Measurements from ENCODE around the gene TSPO2.
A peak's percentile ranks its signal among the peaks of the same experiment; 100 is the strongest.

TSPO2 gene

DNA sequence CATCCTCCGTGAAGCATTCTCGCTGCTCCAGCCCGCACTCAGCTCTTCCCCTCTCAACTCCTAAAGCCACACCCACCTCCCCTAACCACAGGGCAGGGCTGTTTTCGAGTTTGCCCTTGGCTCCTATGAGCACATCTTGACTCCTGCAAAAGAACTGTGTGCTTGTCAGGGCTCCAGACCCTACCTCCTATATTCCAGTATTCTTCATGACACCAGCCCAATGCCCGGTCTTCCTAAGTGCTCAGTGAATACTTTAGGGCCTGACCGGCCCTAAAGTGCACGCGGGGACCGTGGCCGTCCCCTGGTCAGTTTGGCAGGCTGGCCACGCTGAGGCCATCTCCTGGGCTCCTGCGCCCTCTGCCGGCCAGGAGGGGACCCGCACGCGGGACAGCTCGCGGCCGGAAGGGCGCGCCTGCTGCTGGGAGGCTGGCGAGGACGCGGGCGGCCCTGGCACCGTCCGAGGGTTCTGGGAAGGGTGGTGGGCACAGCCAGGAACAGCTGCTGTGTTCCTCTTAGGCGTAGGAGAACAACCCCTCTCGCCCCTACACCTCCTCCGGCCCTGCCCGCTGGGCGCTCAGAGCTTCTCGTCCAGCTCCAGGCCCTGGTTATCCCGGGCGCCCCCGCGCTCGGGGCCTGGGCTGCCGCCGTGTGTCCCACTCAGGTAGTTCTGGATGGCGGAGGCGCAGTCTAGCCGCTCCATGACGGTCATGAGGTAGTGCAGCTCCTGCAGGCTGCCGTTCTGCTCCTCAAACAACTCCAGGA lies 14.3 kb upstream of the TSPO2 start:
- DNase-seq = peak; percentile 24 to 66 (median 47)

DNA sequence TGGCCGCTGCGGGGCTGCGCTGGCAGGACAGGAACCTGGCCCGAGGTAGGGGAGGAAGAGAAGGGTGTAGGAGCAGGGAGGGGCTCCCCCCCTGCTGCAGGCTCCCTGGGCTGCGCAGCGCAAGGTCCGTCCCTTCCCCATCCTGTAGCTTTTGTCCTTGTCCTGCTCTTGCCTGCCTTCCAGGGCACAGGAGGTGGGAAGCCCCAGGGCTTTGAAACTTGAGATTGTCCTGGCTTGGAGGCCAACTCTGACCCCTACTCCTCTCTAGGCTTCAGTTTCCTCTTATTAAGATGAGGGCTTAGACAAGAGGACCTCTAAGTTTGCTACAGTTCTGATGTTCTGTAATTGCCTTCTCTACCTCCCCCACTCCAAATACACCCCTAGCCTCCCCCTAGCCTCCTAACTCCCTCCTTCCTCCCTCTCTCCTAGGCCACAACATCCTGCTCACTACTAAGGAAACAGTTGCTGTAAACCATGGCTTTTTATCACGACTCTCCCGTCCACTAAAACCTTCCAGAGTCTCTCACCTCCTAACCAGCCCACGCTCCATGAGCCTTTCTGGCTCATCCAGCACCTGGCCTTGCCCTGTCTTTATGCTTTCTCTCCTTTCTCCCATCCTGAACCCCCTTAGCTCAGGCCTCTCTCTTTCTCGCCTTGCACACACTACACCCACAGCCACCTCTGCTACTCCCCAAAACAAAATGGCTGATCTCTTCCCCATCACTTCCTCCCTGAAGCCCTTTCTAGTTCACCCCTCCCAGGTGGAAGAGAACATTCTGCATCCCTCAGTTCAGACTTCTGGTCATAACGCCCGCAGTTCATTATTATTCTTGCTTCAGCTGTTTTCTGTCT lies 13.5 kb upstream of the TSPO2 start:
- DNase-seq = peak in 1 of 4 experiments; percentile 24

DNA sequence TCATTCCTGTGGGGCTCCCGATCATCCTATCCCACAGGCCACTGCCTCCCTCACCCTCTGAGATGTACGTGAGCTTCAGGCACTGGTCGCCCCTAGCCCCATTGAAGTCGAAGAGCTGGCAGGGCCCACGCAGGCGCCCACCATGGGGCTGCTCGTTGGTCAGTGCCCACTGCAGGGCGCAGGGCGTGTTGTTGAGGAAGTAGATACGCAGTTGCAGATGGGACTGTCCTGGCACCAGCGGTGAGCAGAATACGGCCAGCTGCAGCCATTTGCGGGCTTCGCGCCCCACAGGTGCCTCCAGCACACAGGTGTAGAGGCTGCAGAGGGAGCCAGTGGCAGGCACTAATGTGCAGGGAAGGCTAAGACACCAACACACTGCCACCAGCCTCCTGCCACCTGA lies 9.4 kb upstream of the TSPO2 start:
- DNase-seq = no peak

DNA sequence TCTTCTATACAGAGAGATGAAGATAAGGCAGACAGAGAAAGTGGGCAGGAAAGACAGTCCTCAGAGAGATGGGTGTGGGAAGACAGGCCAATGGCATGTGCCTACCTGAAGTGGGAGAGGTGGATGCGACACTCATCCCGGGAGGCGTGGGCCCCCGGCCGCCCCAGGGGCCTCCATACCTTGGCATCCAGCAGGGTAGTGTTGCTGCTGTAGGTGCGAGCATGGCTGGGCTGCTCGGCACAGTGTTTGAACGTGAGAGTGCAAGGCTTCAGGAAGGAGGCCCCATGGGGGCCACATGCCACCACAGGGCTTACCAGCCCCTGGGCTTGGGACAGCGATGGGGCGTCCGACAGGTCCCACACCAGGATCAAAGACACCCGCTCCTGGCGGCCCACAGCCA lies 8.5 kb upstream of the TSPO2 start:
- DNase-seq = no peak

DNA sequence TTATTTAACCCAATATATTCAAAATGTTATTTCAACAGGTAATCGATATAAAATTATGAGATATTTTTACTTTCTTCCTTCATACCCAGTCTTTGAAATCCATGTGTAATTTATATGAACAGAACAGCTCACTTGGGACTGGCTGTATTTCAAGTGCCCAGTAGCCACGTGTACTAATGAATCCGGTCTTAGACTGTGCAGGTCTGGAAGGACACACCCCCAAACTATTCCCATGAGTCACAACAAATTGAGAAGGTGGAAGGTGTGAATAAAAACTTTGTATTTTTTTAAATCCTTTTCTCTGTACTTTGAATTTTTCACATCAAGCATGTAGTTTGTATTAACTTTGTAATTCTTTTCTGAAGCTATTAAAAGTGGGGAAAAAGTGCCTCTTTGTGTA lies 6.1 kb upstream of the TSPO2 start:
- no peak for DNase-seq

DNA sequence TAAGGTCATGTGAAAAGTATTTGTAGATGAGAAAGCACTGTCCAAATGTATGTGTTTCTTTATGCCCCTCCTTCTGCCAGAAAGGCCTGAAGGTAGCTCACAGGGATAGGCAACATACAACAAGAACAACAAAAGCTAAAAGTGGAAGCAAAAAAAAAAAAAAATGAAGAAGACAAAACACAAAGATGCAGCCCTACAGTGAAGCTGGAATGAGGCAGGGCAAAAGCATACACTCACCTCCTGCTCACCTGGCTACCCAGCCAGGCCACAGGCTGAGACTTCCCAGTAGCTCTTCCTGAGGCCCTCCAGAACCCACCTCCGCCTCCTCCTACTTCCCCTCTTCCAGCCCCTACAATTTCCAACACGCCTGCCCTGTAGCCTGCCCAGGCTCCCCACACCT lies 5.7 kb upstream of the TSPO2 start:
- DNase-seq = no peak

DNA sequence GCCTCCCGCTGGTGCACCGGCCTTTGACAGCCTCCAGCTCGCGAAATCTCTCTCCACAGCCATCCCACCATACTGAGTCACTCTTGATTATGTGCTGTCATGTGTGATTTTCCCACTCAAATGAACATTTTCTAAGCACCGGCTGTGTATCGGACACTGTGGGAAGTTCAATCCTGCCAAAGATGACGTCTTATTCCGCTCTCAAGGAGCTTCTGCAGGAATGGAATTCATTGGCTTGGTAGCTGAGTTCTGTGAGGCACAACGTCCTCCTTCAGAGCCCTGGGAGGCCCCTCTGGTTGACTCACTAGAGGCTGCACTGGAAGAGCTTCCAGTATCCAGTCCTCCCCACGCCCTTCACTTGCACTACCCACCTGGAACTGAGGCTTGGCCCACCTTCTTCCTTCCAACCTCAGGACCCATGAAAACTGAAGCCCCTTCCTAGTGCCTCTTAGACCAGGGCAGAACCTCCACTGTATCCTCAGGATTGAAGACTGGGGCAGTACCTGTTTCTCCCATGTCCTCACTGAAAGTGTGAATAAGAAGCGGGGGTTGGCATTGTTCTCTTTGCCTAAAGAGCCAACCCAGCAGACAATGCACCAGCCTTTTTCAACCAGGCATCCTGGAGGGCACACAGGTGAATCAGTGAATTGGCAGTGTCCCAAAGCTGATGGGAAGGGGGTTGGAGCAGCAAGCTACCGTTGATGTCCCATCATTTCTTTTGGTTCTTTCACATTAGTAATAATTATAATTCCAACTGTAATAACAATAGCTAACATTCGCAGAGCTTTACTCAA lies 5.0 kb upstream of the TSPO2 start:
- no peak for DNase-seq

DNA sequence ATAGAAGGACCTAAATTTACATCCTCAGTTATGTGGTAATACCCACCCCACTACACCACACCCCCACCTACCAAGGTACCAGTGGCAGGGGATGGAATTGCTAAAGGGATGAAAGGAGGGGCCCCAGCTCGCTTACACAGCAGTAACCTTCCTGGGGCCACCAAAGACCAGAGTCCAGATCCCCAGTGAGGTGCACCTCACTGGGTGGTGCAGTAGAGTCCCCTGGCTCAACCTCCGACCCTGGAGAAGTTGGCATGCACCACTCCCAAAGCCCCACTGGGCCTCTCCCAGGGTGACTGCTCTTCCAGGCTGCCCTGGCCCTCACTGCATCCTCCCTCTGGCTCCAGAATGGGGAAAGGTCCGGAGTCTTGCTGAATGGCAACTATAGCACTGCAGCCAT lies 4.1 kb upstream of the TSPO2 start:
- no peak for DNase-seq

DNA sequence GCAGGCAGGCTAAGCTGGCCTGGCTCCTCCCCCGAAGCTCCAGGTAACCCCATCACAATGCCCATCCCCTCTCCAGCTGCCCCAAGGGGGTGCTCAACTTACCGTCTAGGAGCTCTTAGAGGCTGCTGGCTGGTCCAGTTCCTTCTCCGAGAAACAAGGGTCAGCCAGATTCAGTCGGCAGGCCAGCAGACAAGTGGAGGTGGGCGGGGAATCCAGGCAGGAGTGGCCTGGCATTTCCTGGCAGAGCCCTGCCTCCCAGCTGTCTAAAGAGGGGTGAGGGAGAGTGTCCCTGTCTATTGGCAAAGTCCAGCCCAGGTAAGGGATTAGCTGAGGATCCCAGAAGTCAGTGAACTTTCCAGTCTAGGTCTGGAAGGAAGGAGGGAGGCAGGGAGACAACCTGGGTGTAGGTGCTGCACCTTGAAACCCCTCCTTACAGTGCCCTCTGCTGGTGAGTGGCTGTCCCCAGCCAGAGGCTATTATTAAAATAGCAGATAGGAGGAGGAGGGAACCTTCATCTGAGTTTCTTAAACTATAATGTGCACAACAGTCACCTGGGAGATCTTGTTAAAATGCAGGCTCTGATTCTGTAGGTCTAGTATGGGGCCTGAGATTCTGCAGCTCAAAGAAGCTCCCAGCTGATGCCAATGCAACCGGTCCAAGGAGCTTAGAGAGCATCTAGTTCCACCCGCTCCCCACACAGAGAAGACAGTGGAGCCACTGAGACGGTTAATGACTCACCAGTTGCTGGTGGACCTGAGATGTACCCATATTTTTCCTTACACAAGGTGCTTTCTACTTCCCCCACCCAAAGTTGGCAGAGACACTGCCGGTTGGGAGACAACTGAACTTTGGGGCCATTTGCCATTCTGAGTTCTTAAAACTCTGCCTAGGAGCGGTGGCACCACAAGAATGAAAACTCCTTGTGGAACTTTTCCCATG lies 2.9 kb upstream of the TSPO2 start, which contains the start of gene UNC5CL:
UNC5CL (minus strand) TSS at position 162 of the 939 bp plus-strand sequence. CDS start 4,147 bp downstream, outside the sequence.
- peak in 1 of 4 experiments; percentile 41 for DNase-seq

DNA sequence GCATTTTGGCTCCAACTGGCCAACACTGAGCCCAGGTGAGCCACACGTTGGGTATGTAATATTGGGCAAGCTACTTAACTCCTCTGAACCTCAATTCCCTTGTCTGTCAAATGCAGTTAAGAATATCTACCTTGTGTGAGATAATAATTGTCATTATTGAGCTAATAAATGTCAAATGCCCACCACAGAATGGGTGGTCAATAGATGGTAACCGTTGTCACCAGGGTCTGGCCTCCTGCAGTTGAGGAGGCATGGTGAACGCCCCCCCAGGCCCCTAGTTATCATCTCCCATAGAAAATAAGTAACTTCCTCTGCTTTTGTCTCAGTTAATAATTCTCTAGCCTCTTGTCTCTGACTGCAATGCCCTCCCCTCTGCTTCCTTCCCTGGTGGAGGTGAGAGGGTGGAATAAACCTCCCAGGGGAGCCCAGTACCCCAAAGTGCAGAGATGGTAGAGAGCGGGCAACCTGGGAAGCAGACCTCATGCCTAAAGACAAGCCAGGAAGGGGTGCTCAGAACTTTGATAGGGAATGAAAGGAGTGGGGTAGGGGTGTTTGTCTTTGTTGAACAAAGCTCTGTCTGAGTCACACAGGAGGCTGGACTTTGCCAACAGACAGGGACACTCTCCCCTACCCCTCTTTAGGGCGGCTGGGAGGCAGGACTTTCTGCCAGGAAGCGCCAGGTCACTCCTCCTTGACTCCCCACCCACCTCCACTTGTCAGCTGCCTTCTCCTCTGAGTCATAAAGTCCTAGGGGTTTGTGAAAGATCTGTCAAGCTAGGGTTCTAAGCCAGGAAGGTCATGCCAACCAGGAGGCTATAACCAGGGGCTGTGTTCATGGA lies 1.9 kb upstream of the TSPO2 start:
- DNase-seq = no peak

DNA sequence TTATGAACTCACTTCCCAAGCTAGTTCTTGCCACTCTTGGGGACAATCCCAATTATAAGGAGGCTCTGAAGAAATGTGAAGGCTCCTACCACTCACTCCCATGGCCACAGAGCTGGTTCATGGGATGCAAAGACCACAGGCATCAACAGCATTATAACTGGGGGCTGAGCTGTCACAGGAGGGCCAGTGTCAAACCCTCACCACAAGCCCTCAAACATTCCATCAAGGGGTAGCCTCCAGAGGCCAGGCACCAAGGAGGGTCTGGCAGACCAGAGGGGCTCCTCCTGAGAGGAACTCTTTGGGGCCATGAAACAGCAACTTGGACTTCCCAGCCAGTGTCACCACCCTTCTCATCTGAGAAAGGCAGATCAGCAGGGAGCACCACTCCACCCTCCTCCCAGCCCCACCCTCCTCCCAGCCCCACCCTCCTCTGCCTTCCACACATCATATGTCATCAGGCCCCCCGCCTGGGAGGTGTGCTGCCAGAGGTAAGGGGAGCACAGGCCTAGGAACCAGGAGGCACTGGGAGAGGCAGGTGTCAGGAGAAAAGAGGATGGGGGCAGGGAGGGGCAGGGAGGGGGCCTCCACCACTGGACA lies 1.2 kb upstream of the TSPO2 start:
- DNase-seq = no peak

DNA sequence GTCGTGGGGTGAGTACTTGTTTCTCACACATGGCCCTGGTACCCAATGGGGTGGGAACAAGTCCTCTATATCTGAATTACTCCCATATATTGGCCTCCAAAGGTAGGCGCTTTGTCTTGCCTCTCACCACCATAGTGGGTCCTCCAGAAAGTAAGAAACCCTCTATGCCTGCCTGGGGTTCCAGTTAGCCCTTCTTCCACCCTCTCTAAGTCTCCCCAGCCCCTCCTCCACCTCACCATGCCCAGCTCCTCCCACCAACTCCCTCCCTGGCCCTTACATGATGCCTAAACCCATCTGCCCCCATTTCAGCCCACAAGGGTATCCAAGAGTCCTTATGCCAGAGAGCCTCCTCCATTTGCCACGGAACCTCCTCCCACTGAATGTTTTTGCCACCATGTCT lies 884 bp downstream of the TSPO2 start:
- DNase-seq = no peak

DNA sequence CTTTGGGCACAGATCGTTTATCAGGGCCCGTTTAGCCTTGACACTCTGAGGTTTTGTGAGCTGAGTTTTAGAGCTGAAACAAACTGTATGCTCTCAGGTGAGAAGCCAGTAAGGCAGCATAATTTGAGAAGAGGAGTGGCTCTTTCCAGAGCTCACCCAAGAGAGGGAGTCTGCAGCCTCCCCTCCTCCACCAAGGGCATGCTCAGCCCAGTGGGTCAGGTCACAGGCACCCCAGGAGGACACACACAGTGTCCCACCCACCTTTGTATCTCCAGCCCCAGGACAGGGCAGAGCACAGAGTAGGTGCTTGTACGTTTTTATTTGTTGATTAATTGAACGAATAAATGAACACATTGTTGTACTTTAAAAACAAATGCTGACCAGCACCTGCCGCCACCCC lies 3.4 kb downstream of the TSPO2 start:
- no peak for DNase-seq

DNA sequence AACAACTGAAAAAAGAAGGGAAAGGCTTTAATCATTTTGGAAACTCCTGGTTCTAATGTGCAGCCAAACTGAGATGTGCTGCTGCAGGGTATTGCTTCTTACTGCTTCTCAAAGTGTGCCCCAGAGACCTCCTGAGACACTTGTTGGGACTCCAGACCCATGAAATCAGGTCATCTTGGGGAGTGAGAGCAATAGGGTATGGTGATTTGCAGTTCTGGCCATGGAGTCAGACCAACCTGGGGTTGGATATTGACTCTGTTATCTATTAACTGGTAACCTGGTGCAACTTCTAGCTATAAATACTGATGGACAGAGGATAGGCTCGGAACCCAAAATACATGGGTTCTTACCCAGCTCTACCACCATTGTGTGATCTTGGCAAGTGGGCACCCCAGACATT lies 3.8 kb downstream of the TSPO2 start:
- DNase-seq = no peak

DNA sequence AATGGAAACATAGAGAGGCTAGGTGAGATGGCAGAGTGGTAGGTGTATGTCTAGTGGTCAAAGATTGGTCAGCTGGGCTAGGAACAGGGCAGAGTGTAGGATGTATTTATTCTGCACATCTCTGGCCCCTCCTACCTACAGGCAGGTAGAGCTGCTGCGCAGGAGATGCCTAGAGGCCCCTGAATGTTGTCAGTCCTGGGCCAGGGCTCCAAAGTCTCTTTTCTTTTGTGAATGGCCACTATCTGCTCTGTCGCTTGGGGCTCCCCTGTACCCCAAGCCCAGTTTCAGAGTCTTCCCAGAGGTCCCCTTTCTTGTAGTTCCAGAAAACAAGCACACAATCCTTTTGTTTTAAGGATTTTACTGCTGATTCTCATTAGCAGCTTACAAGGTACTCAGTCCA lies 5.0 kb downstream of the TSPO2 start:
- no peak for DNase-seq

DNA sequence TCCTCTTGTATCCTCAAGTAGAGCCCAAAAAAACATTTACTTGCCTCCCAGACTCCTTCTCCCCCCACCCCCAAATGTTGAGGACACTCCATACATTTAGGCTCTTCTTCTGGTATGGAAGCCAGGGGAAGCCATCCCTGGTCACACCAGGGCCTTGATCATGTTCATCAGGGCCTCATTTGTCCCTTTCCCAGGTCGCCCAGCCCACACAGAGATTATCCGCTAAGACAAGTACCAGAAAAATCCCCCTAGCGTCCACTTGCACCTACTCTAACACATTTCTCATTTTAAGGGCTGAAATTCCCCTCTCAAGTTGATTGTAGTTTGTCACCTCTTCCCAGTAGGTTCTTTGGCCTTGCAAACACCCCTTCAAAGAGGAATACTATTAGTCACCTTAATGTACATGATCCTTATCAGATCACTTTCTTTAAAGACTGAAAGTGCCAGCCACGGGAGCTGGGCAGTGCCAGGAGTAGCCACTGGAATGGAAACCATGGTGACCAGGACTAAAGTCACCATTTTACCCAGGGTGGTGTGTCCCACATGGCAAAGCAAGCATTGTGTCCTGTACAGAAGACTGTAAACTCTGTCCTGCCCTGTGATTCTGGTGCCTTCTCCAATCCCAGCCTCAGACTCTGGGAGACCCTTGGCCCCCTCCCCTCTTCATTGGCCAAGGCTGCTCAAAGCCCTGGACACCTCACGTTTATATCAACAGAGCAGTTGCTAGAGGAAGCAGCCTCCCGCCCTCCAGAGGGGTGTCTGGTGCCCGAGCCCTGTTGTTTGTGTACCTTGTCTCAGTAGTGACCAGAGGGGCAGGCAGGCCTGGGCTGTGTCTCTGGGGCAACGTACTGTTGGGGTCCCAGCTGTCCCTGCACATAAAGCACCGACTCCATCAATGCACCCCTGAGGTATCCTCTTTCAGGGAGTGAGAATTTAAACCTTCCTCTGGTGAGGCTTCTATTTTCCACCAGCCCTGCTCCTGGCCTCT lies 5.8 kb downstream of the TSPO2 start:
- no peak for DNase-seq

DNA sequence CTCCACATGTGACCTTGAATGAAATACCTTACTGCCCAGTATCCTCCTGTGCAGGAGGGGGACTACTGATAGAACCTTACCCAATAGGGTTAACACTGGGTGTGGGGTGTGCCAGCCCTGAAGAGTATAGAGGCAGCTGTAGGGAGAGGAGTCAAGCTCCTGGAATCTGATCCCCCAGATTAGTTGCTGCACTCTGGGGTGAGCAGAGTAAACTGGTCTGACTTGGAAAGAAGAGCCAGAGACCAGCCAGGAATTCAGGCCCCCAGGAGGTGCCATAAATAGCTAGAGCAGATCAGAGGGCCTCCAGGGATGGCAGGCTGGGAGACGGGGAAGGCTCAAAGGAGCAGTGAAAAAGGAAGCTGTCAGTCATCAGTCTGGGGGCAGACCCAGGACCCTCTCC lies 7.3 kb downstream of the TSPO2 start:
- no peak for DNase-seq

DNA sequence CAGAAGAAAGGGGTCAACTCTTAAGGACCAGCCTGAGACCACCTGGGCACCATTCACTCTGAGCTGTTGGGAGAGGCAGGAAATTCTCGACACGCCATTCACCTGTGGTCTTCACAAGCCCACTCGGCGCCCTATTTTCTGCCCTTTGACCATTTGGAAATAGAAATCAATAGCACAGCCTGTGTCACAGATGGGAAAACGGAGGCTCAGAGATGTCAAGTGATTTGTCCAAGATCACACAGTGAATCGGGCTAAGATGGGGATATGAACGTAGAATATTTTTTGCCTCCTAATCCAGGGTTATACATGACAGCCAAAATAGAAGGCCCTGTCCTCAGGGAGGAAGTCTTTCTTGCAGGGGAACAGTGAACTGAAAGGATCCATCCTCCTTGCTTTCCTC lies 7.7 kb downstream of the TSPO2 start:
- no peak for DNase-seq

DNA sequence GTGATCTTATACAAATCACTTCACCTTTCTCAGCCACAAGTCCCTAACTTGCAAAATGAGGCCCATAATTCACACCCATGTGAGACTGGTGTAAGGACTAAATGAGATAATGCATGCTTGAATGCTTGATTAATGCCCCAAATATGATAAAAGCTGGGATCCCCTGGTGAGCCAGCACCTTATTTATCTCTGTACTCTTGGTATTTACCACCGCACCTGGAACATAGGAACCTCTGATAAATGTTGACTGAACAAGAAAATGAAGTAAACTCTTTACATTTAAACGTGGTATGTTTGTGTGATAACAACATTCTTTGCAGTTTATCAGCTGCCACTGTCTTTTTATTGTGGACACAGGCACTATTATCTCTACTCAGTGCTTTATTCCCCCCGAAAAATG lies 8.3 kb downstream of the TSPO2 start:
- DNase-seq = no peak

DNA sequence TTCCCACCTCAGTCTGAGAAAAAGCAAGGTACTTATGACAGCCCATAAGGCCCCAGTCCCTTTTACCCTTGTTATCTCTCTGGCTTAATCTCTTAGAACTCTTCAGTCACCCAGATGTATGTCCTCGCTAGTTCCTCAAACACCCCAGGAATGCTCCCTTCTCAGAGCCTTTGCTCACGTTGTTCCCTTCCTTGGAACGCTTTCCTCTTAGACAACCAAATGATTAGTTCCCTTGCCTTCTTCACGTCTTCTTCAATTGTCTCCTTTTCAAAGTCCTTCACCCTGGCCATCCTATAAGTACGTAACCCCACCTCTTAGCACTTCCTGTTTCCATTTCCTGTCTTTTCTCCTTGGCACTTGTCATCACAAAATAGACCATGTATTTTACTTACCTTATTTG lies 9.6 kb downstream of the TSPO2 start:
- DNase-seq = no peak
